Erythroblast (primary cell): ENCODE results near the gene SLC19A1.

Source experiments
- GATA1 ChIP-seq: IDR thresholded peaks from 2 replicates; pipeline ENCODE4 v1.6.1; 2011; ENCODE audit warnings: low read depth, mild to moderate bottlenecking, control low read depth, low read length, moderate library complexity
- POLR2A ChIP-seq: IDR thresholded peaks from 2 replicates; pipeline ENCODE4 v1.6.1; 2011; ENCODE audit warnings: mild to moderate bottlenecking, low read length

- TF ChIP-seq POLR2A = no peak
- TF ChIP-seq GATA1 = no peak
Measured at GRCh38 chr21:45493401-45494001, 48.7 kb downstream of the SLC19A1 start.
